ENCODE data around the gene TYW5.

TYW5 gene

GRCh38 chr2:199997296-199997695 lies 42.0 kb upstream of the TYW5 start:
- no peaks in the 10 kb centered on the region for H3K9me3 ChIP-seq (replicated peaks in 1 of 2; ENCODE audit: control insufficient read depth in 2 of 2, insufficient read depth in 1 of 2, low read depth in 1 of 2, low read length in 2 of 2)
- no peaks in the 10 kb centered on the region for H3K4me1 ChIP-seq (ENCODE audit: control insufficient read depth in 2 of 2, insufficient read depth in 1 of 2, low read depth in 1 of 2, low read length in 2 of 2)
- no peak overlapping the region for H3K9ac ChIP-seq (ENCODE audit: low read depth, low read length, poor library complexity)
- no peak overlapping the region for H3K27ac ChIP-seq (replicated peaks; ENCODE audit: low read length)
- H4K91ac ChIP-seq (ENCODE audit: low read depth, low read length, poor library complexity), result no peak overlapping the region
- H3K4me2 ChIP-seq (ENCODE audit: insufficient read depth, low read length, poor library complexity, severe bottlenecking), result no peak overlapping the region
- no peaks in the 10 kb centered on the region for H3K27me3 ChIP-seq (ENCODE audit: control insufficient read depth in 3 of 3, insufficient read depth in 3 of 3, low read depth in 1 of 3, low read length in 3 of 3)
- no peaks in the 10 kb centered on the region for H3K79me1 ChIP-seq (ENCODE audit: low read depth, low read length)
- no peak overlapping the region for H2BK5ac ChIP-seq (ENCODE audit: low read length)
- H2BK12ac ChIP-seq (ENCODE audit: low read length), result no peak overlapping the region
- no peak overlapping the region for H3K14ac ChIP-seq (ENCODE audit: low read length)
- no peak overlapping the region for H2BK120ac ChIP-seq (ENCODE audit: low read depth, low read length)
- H3K36me3 ChIP-seq (replicated peaks in 1 of 2; ENCODE audit: control insufficient read depth in 2 of 2, insufficient read depth in 2 of 2, low read length in 2 of 2), result no peaks in the 10 kb centered on the region
- H2BK15ac ChIP-seq (ENCODE audit: low read length), result no peak overlapping the region
- no peak overlapping the region for H3K4ac ChIP-seq (ENCODE audit: low read length)
- no peak overlapping the region for H4K8ac ChIP-seq (ENCODE audit: low read depth, low read length)
- no peak overlapping the region for H2AK5ac ChIP-seq (ENCODE audit: low read depth, low read length)
- no peak overlapping the region for H3K4me3 ChIP-seq (ENCODE audit: low read length in 2 of 2)
- no peak overlapping the region for H3K23ac ChIP-seq (ENCODE audit: low read depth, low read length, poor library complexity)
- no peak for DNase-seq (ENCODE audit: low spot score)
- H2AFZ ChIP-seq (ENCODE audit: low read length), result no peak overlapping the region
- H3K18ac ChIP-seq (ENCODE audit: low read length), result no peak overlapping the region
- no CpG with 5 or more reads among the region's 3 CpGs for WGBS, 2 donors (ENCODE audit: extremely low coverage in 2 of 2, insufficient read length in 2 of 2, insufficient replicate concordance in 1 of 2)

GRCh38 chr2:199994896-199995295 lies 39.6 kb upstream of the TYW5 start:
- no peaks in the 10 kb centered on the region for H3K79me1 ChIP-seq (ENCODE audit: low read depth, low read length)

GRCh38 chr2:199994371-199994770 lies 39.1 kb upstream of the TYW5 start:
- no peak overlapping the region for H3K27ac ChIP-seq (replicated peaks; ENCODE audit: low read length)
- H3K27me3 ChIP-seq (ENCODE audit: control insufficient read depth in 3 of 3, insufficient read depth in 3 of 3, low read depth in 1 of 3, low read length in 3 of 3), result no peaks in the 10 kb centered on the region
- no peaks in the 10 kb centered on the region for H3K36me3 ChIP-seq (replicated peaks in 1 of 2; ENCODE audit: control insufficient read depth in 2 of 2, insufficient read depth in 2 of 2, low read length in 2 of 2)
- no peak overlapping the region for H2BK120ac ChIP-seq (ENCODE audit: low read depth, low read length)
- no peak overlapping the region for H3K4ac ChIP-seq (ENCODE audit: low read length)
- no peak overlapping the region for H2BK5ac ChIP-seq (ENCODE audit: low read length)
- no peak overlapping the region for H3K14ac ChIP-seq (ENCODE audit: low read length)
- H3K9ac ChIP-seq (ENCODE audit: low read depth, low read length, poor library complexity), result no peak overlapping the region
- no peak overlapping the region for H2BK15ac ChIP-seq (ENCODE audit: low read length)
- no peaks in the 10 kb centered on the region for H3K79me1 ChIP-seq (ENCODE audit: low read depth, low read length)
- H3K23ac ChIP-seq (ENCODE audit: low read depth, low read length, poor library complexity), result no peak overlapping the region
- no peak overlapping the region for H3K4me3 ChIP-seq (ENCODE audit: low read length in 2 of 2)
- H2AK5ac ChIP-seq (ENCODE audit: low read depth, low read length), result no peak overlapping the region
- H2BK12ac ChIP-seq (ENCODE audit: low read length), result no peak overlapping the region
- H3K4me2 ChIP-seq (ENCODE audit: insufficient read depth, low read length, poor library complexity, severe bottlenecking), result no peak overlapping the region
- DNase-seq (ENCODE audit: low spot score), result no peak
- no peak overlapping the region for H2AFZ ChIP-seq (ENCODE audit: low read length)
- no peak overlapping the region for H4K91ac ChIP-seq (ENCODE audit: low read depth, low read length, poor library complexity)
- H3K4me1 ChIP-seq (ENCODE audit: control insufficient read depth in 2 of 2, insufficient read depth in 1 of 2, low read depth in 1 of 2, low read length in 2 of 2), result no peaks in the 10 kb centered on the region
- no peak overlapping the region for H4K8ac ChIP-seq (ENCODE audit: low read depth, low read length)
- no peaks in the 10 kb centered on the region for H3K9me3 ChIP-seq (replicated peaks in 1 of 2; ENCODE audit: control insufficient read depth in 2 of 2, insufficient read depth in 1 of 2, low read depth in 1 of 2, low read length in 2 of 2)
- WGBS, 2 donors (ENCODE audit: extremely low coverage in 2 of 2, insufficient read length in 2 of 2, insufficient replicate concordance in 1 of 2), result no CpG with 5 or more reads among the region's 3 CpGs
- no peak overlapping the region for H3K18ac ChIP-seq (ENCODE audit: low read length)

More at GRCh38 chr2:199994896-199995295, 39.6 kb upstream of the TYW5 start:
- Histone ChIP-seq H3K4me2 (ENCODE audit: insufficient read depth, low read length, poor library complexity, severe bottlenecking) (no peak overlapping the region), H3K4me3 (ENCODE audit: low read length in 2 of 2) (no peak overlapping the region), H2BK120ac (ENCODE audit: low read depth, low read length) (no peak overlapping the region), H3K18ac (ENCODE audit: low read length) (no peak overlapping the region), H2BK15ac (ENCODE audit: low read length) (no peak overlapping the region), H3K27ac (replicated peaks; ENCODE audit: low read length) (no peak overlapping the region), H3K4ac (ENCODE audit: low read length) (no peak overlapping the region), H3K14ac (ENCODE audit: low read length) (no peak overlapping the region), H2AK5ac (ENCODE audit: low read depth, low read length) (no peak overlapping the region), H4K8ac (ENCODE audit: low read depth, low read length) (no peak overlapping the region), H4K91ac (ENCODE audit: low read depth, low read length, poor library complexity) (no peak overlapping the region), H3K4me1 (ENCODE audit: control insufficient read depth in 2 of 2, insufficient read depth in 1 of 2, low read depth in 1 of 2, low read length in 2 of 2) (no peaks in the 10 kb centered on the region), H2BK5ac (ENCODE audit: low read length) (no peak overlapping the region), H2AFZ (ENCODE audit: low read length) (no peak overlapping the region), H3K36me3 (replicated peaks in 1 of 2; ENCODE audit: control insufficient read depth in 2 of 2, insufficient read depth in 2 of 2, low read length in 2 of 2) (no peaks in the 10 kb centered on the region), H2BK12ac (ENCODE audit: low read length) (no peak overlapping the region), H3K9ac (ENCODE audit: low read depth, low read length, poor library complexity) (no peak overlapping the region), H3K23ac (ENCODE audit: low read depth, low read length, poor library complexity) (no peak overlapping the region), H3K27me3 (ENCODE audit: control insufficient read depth in 3 of 3, insufficient read depth in 3 of 3, low read depth in 1 of 3, low read length in 3 of 3) (no peaks in the 10 kb centered on the region), H3K9me3 (replicated peaks in 1 of 2; ENCODE audit: control insufficient read depth in 2 of 2, insufficient read depth in 1 of 2, low read depth in 1 of 2, low read length in 2 of 2) (no peaks in the 10 kb centered on the region)
- WGBS, 2 donors (ENCODE audit: extremely low coverage in 2 of 2, insufficient read length in 2 of 2, insufficient replicate concordance in 1 of 2), result no CpG with 5 or more reads among the region's 2 CpGs
- DNase-seq (ENCODE audit: low spot score), result no peak

- DNase-seq (ENCODE audit: low spot score), result no peak
- H3K18ac ChIP-seq (ENCODE audit: low read length), result no peak overlapping the region
- no peak overlapping the region for H4K8ac ChIP-seq (ENCODE audit: low read depth, low read length)
- H2BK12ac ChIP-seq (ENCODE audit: low read length), result no peak overlapping the region
- no peak overlapping the region for H3K4me3 ChIP-seq (ENCODE audit: low read length in 2 of 2)
- H3K23ac ChIP-seq (ENCODE audit: low read depth, low read length, poor library complexity), result no peak overlapping the region
- no peak overlapping the region for H4K91ac ChIP-seq (ENCODE audit: low read depth, low read length, poor library complexity)
- H3K27me3 ChIP-seq (ENCODE audit: control insufficient read depth in 3 of 3, insufficient read depth in 3 of 3, low read depth in 1 of 3, low read length in 3 of 3), result no peaks in the 10 kb centered on the region
- H3K9me3 ChIP-seq (replicated peaks in 1 of 2; ENCODE audit: control insufficient read depth in 2 of 2, insufficient read depth in 1 of 2, low read depth in 1 of 2, low read length in 2 of 2), result no peaks in the 10 kb centered on the region
- no peak overlapping the region for H3K9ac ChIP-seq (ENCODE audit: low read depth, low read length, poor library complexity)
- H2AK5ac ChIP-seq (ENCODE audit: low read depth, low read length), result no peak overlapping the region
- H2AFZ ChIP-seq (ENCODE audit: low read length), result no peak overlapping the region
- H3K4ac ChIP-seq (ENCODE audit: low read length), result no peak overlapping the region
- H3K79me1 ChIP-seq (ENCODE audit: low read depth, low read length), result no peaks in the 10 kb centered on the region
- no CpG with 5 or more reads among the region's 3 CpGs for WGBS, 2 donors (ENCODE audit: extremely low coverage in 2 of 2, insufficient read length in 2 of 2, insufficient replicate concordance in 1 of 2)
- no peak overlapping the region for H3K27ac ChIP-seq (replicated peaks; ENCODE audit: low read length)
- H3K14ac ChIP-seq (ENCODE audit: low read length), result no peak overlapping the region
- no peak overlapping the region for H3K4me2 ChIP-seq (ENCODE audit: insufficient read depth, low read length, poor library complexity, severe bottlenecking)
- H3K4me1 ChIP-seq (ENCODE audit: control insufficient read depth in 2 of 2, insufficient read depth in 1 of 2, low read depth in 1 of 2, low read length in 2 of 2), result peaks cover 0 to 10% of the 10 kb centered on the region in 2 donors
- no peak overlapping the region for H2BK15ac ChIP-seq (ENCODE audit: low read length)
- H2BK120ac ChIP-seq (ENCODE audit: low read depth, low read length), result no peak overlapping the region
- no peaks in the 10 kb centered on the region for H3K36me3 ChIP-seq (replicated peaks in 1 of 2; ENCODE audit: control insufficient read depth in 2 of 2, insufficient read depth in 2 of 2, low read length in 2 of 2)
- H2BK5ac ChIP-seq (ENCODE audit: low read length), result no peak overlapping the region
Measured at GRCh38 chr2:199992296-199992695, 37.0 kb upstream of the TYW5 start.

All from neuronal stem cell (in vitro differentiated cells).